ENCODE data around the gene GMPS. TPM values are rescaled to one million over a fixed set of nuclear protein-coding genes. Genes with fewer than 3 reads are reported as not detected.

The GMPS gene
- total RNA-seq, 1 donor from 2014 or later, result 66.5 TPM

DNA sequence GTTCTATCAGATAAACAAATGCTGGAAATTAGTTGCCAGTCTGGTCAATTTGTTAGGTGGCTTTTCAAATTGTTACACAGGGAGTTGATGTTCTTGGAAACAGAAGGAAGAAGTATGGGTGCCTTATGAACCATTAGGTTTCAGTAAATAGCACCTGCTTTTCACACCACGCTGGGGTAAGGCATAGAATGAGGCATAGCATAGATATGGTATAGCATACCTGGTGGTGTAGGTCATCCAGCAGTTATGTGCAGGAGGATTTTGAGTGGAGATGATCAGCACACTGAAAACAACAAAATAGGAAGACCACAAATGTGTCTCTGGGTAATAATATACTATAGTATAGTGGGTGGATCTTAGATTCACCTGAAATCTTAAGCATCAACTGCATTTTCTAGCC is 121.4 kb downstream of the GMPS start:
- H3K9me3 Mint-ChIP-seq (ENCODE audit: unreplicated experiment), result no peaks in the 10 kb centered on the region
- no peak overlapping the region for H3K4me3 Mint-ChIP-seq (ENCODE audit: unreplicated experiment)
- DNase-seq (ENCODE audit: low spot score), result no peak
- no peaks in the 10 kb centered on the region for H3K36me3 Mint-ChIP-seq (ENCODE audit: low read depth, unreplicated experiment)
- peaks cover 13% of the 10 kb centered on the region for H3K4me1 Mint-ChIP-seq (ENCODE audit: unreplicated experiment)
- H3K27me3 Mint-ChIP-seq (ENCODE audit: unreplicated experiment), result peaks cover 2% of the 10 kb centered on the region
- no peak overlapping the region for H3K27ac Mint-ChIP-seq (ENCODE audit: unreplicated experiment)
- TF ChIP-seq CTCF (IDR thresholded peaks at IDR 0.05; ENCODE audit: unreplicated experiment), result no peak

Other genes starting within 250 kb of the GMPS start
- gene PLCH1, start 125.6 kb upstream of the GMPS start, total RNA-seq (ENCODE audit: unreplicated experiment), result 20.9 TPM
- 1.1 TPM for gene C3orf33, start 64.4 kb upstream of the GMPS start, total RNA-seq (ENCODE audit: unreplicated experiment)
- gene SLC33A1, start 16.2 kb upstream of the GMPS start, total RNA-seq (ENCODE audit: unreplicated experiment), result 24.2 TPM
- gene KCNAB1, start 249.9 kb downstream of the GMPS start, total RNA-seq (ENCODE audit: unreplicated experiment), result not detected